ENCODE results near the gene ELL2.

- TF ChIP-seq POLR2AphosphoS5 (IDR thresholded peaks at IDR 0.05): no peak
- TF ChIP-seq CTCF (IDR thresholded peaks at IDR 0.05 in 8 of 11, conservative IDR thresholded peaks at IDR 0.05 in 3 of 11): no peak
Measured at GRCh38 chr5:95843733-95844223, 117.9 kb downstream of the ELL2 start.
